Measurements from ENCODE around the gene C15orf40.
"Not testable (repeated sequence)": the region's sequence is repeated elsewhere in the genome, so short reads cannot be mapped to it uniquely, and the experiment has no call there.

Gene C15orf40

GRCh38 chr15:83011271-83012075 lies at the start of gene C15orf40:
Gene C15orf40 (minus strand): TSS chr15:83011639. CDS start chr15:83011607, 32 bp downstream.
- peaks cover 56% of the 10 kb centered on the region for H3K4me1 Mint-ChIP-seq (ENCODE audit: low read depth)

GRCh38 chr15:83057696-83058376 lies 46.4 kb upstream of the C15orf40 start:
- Mint-ChIP-seq H3K27me3 (no peaks in the 10 kb centered on the region), H3K27ac (peak overlapping the region; percentile 40), H3K4me1 (ENCODE audit: low read depth) (peaks cover 30% of the 10 kb centered on the region), H3K9me3 (no peaks in the 10 kb centered on the region), H3K36me3 (ENCODE audit: low read depth) (peaks cover 61% of the 10 kb centered on the region), H3K4me3 (no peak overlapping the region)
- DNase-seq = no peak

More at GRCh38 chr15:83011271-83012075, at the start of gene C15orf40:
- Mint-ChIP-seq H3K9me3 (peaks cover 13% of the 10 kb centered on the region), H3K27me3 (no peaks in the 10 kb centered on the region), H3K27ac (peak within 1 kb of the TSS; percentile 94), H3K4me3 (peak within 1 kb of the TSS; percentile 90), H3K36me3 (ENCODE audit: low read depth) (peaks cover 76% of the 10 kb centered on the region)
- peak; percentile 91 for DNase-seq

- peak overlapping the region; percentile 19 for H3K27ac Mint-ChIP-seq
- DNase-seq = no peak
- H3K36me3 Mint-ChIP-seq (ENCODE audit: low read depth) = peaks cover 68% of the 10 kb centered on the region
- H3K9me3 Mint-ChIP-seq = no peaks in the 10 kb centered on the region
- H3K4me1 Mint-ChIP-seq (ENCODE audit: low read depth) = peaks cover 30% of the 10 kb centered on the region
- H3K27me3 Mint-ChIP-seq = no peaks in the 10 kb centered on the region
- H3K4me3 Mint-ChIP-seq = no peak overlapping the region
Measured at GRCh38 chr15:83057002-83057401, 45.6 kb upstream of the C15orf40 start.

GRCh38 chr15:83053151-83053550 lies 41.7 kb upstream of the C15orf40 start:
- Mint-ChIP-seq H3K4me1 (ENCODE audit: low read depth) (peaks cover 32% of the 10 kb centered on the region), H3K4me3 (no peak overlapping the region)

GRCh38 chr15:83046558-83047127 lies 35.2 kb upstream of the C15orf40 start:
- Mint-ChIP-seq H3K27me3 (no peaks in the 10 kb centered on the region), H3K4me1 (ENCODE audit: low read depth) (peaks cover 18% of the 10 kb centered on the region), H3K27ac (no peak overlapping the region), H3K36me3 (ENCODE audit: low read depth) (peaks cover 90% of the 10 kb centered on the region), H3K9me3 (no peaks in the 10 kb centered on the region), H3K4me3 (no peak overlapping the region)
- no peak for DNase-seq

More at GRCh38 chr15:83053151-83053550, 41.7 kb upstream of the C15orf40 start:
- no peak for DNase-seq
- Mint-ChIP-seq H3K27me3 (no peaks in the 10 kb centered on the region), H3K9me3 (no peaks in the 10 kb centered on the region), H3K27ac (no peak overlapping the region), H3K36me3 (ENCODE audit: low read depth) (peaks cover 90% of the 10 kb centered on the region)

GRCh38 chr15:83044156-83044555 lies 32.7 kb upstream of the C15orf40 start:
- H3K27ac Mint-ChIP-seq = no peak overlapping the region
- no peak for DNase-seq
- H3K4me1 Mint-ChIP-seq (ENCODE audit: low read depth) = peaks cover 26% of the 10 kb centered on the region
- no peaks in the 10 kb centered on the region for H3K9me3 Mint-ChIP-seq
- H3K36me3 Mint-ChIP-seq (ENCODE audit: low read depth) = peaks cover 94% of the 10 kb centered on the region
- H3K4me3 Mint-ChIP-seq = no peak overlapping the region
- no peaks in the 10 kb centered on the region for H3K27me3 Mint-ChIP-seq

GRCh38 chr15:83039206-83039605 lies 27.8 kb upstream of the C15orf40 start:
- Mint-ChIP-seq H3K36me3 (ENCODE audit: low read depth) (peaks cover 95% of the 10 kb centered on the region), H3K27ac (peak overlapping the region; percentile 60), H3K27me3 (no peaks in the 10 kb centered on the region), H3K4me3 (no peak overlapping the region), H3K9me3 (peaks cover 2% of the 10 kb centered on the region), H3K4me1 (ENCODE audit: low read depth) (peaks cover 38% of the 10 kb centered on the region)
- DNase-seq = no peak

GRCh38 chr15:83036253-83036652 lies 24.8 kb upstream of the C15orf40 start:
- DNase-seq = no peak
- Mint-ChIP-seq H3K36me3 (ENCODE audit: low read depth) (peaks cover 89% of the 10 kb centered on the region), H3K9me3 (peaks cover 2% of the 10 kb centered on the region), H3K4me3 (no peak overlapping the region), H3K4me1 (ENCODE audit: low read depth) (peaks cover 42% of the 10 kb centered on the region), H3K27me3 (no peaks in the 10 kb centered on the region), H3K27ac (no peak overlapping the region)

- H3K27ac Mint-ChIP-seq = not testable (repeated sequence)
Measured at GRCh38 chr15:83031234-83031633, 19.8 kb upstream of the C15orf40 start.

GRCh38 chr15:83030021-83030420 lies 18.6 kb upstream of the C15orf40 start:
- DNase-seq = no peak
- H3K4me3 Mint-ChIP-seq = no peak overlapping the region
- H3K27ac Mint-ChIP-seq = no peak overlapping the region
- H3K9me3 Mint-ChIP-seq = no peaks in the 10 kb centered on the region
- H3K36me3 Mint-ChIP-seq (ENCODE audit: low read depth) = peaks cover 81% of the 10 kb centered on the region
- H3K4me1 Mint-ChIP-seq (ENCODE audit: low read depth) = peaks cover 11% of the 10 kb centered on the region
- no peaks in the 10 kb centered on the region for H3K27me3 Mint-ChIP-seq

More at GRCh38 chr15:83031234-83031633, 19.8 kb upstream of the C15orf40 start:
- not testable (repeated sequence) for H3K9me3 Mint-ChIP-seq, H3K27me3 Mint-ChIP-seq, DNase-seq, H3K4me3 Mint-ChIP-seq
- peaks cover 85% of the 10 kb centered on the region for H3K36me3 Mint-ChIP-seq (ENCODE audit: low read depth)
- peaks cover 16% of the 10 kb centered on the region for H3K4me1 Mint-ChIP-seq (ENCODE audit: low read depth)

- H3K9me3 Mint-ChIP-seq = no peaks in the 10 kb centered on the region
- no peaks in the 10 kb centered on the region for H3K27me3 Mint-ChIP-seq
- peak overlapping the region; percentile 59 for H3K27ac Mint-ChIP-seq
- DNase-seq = no peak
- no peak overlapping the region for H3K4me3 Mint-ChIP-seq
- H3K36me3 Mint-ChIP-seq (ENCODE audit: low read depth) = peaks cover 69% of the 10 kb centered on the region
- H3K4me1 Mint-ChIP-seq (ENCODE audit: low read depth) = peaks cover 27% of the 10 kb centered on the region
Measured at GRCh38 chr15:83018436-83018835, 7.0 kb upstream of the C15orf40 start.

GRCh38 chr15:83016906-83017305 lies 5.5 kb upstream of the C15orf40 start:
- Mint-ChIP-seq H3K27me3 (no peaks in the 10 kb centered on the region), H3K27ac (peak overlapping the region; percentile 67), H3K9me3 (peaks cover 12% of the 10 kb centered on the region), H3K36me3 (ENCODE audit: low read depth) (peaks cover 75% of the 10 kb centered on the region), H3K4me3 (no peak overlapping the region), H3K4me1 (ENCODE audit: low read depth) (peaks cover 40% of the 10 kb centered on the region)
- no peak for DNase-seq

GRCh38 chr15:83015361-83015760 lies 3.9 kb upstream of the C15orf40 start:
- Mint-ChIP-seq H3K4me1 (ENCODE audit: low read depth) (peaks cover 49% of the 10 kb centered on the region), H3K36me3 (ENCODE audit: low read depth) (peaks cover 74% of the 10 kb centered on the region), H3K4me3 (no peak overlapping the region), H3K27ac (peak overlapping the region; percentile 6), H3K27me3 (no peaks in the 10 kb centered on the region), H3K9me3 (peaks cover 13% of the 10 kb centered on the region)
- DNase-seq = no peak

GRCh38 chr15:83014205-83014653 lies 2.8 kb upstream of the C15orf40 start:
- peak overlapping the region; percentile 57 for H3K27ac Mint-ChIP-seq
- H3K36me3 Mint-ChIP-seq (ENCODE audit: low read depth) = peaks cover 74% of the 10 kb centered on the region
- H3K27me3 Mint-ChIP-seq = no peaks in the 10 kb centered on the region
- DNase-seq = no peak
- H3K4me3 Mint-ChIP-seq = no peak overlapping the region
- peaks cover 13% of the 10 kb centered on the region for H3K9me3 Mint-ChIP-seq
- H3K4me1 Mint-ChIP-seq (ENCODE audit: low read depth) = peaks cover 59% of the 10 kb centered on the region

Measured in activated T-cell treated with anti-CD3 and anti-CD28 coated beads, Interleukin-2, amount 50 U/mL, for 24 hours (primary cell).